Measurements from ENCODE around the gene TAPT1. TPM values are rescaled to one million over a fixed set of nuclear protein-coding genes. Genes with fewer than 3 reads are reported as not detected.

The TAPT1 gene
- total RNA-seq, 2 experiments from 2014 or later, result 46.1 TPM

- POLR2A ChIA-PET, result no interaction called here
- Mint-ChIP-seq H3K9me3 (no peaks in the 10 kb centered on the region), H3K36me3 (peaks cover 48% of the 10 kb centered on the region), H3K27me3 (no peaks in the 10 kb centered on the region), H3K4me3 (peak overlapping the region; percentile 37), H3K27ac (peak overlapping the region; percentile 60), H3K4me1 (peaks cover 46% of the 10 kb centered on the region)
- peak; percentile 30 for ATAC-seq (ENCODE audit: low read depth)
- no peak for DNase-seq
Measured at GRCh38 chr4:16217300-16218051, 8.8 kb downstream of the TAPT1 start.

- ATAC-seq (ENCODE audit: low read depth), result peak; percentile 75
- H3K4me1 Mint-ChIP-seq, result peaks cover 51% of the 10 kb centered on the region
- no peaks in the 10 kb centered on the region for H3K9me3 Mint-ChIP-seq
- POLR2A ChIA-PET, result interaction anchor here (0.6 to 4.0 kb wide), 2 partner anchors 13 to 1195 kb away, joined by 4 to 19 read pairs; partner anchors contain the start of gene TAPT1
- peak overlapping the region; percentile 29 for H3K4me3 Mint-ChIP-seq
- DNase-seq, result no peak
- peaks cover 52% of the 10 kb centered on the region for H3K36me3 Mint-ChIP-seq
- H3K27ac Mint-ChIP-seq, result peak overlapping the region; percentile 47
- no peaks in the 10 kb centered on the region for H3K27me3 Mint-ChIP-seq
Measured at GRCh38 chr4:16213121-16213520, 13.2 kb downstream of the TAPT1 start.

GRCh38 chr4:16212138-16212782, 14.0 kb downstream of the TAPT1 start:
- ATAC-seq (ENCODE audit: low read depth) (no peak), DNase-seq (no peak)
- no peak overlapping the region for H3K27ac Mint-ChIP-seq
- H3K4me3 Mint-ChIP-seq, result no peak overlapping the region
- H3K36me3 Mint-ChIP-seq, result peaks cover 49% of the 10 kb centered on the region
- H3K27me3 Mint-ChIP-seq, result no peaks in the 10 kb centered on the region
- POLR2A ChIA-PET, result interaction anchor here (4.0 kb wide), 1 partner anchor 14 kb away, joined by 19 read pairs; the partner anchor contains the start of gene TAPT1
- peaks cover 49% of the 10 kb centered on the region for H3K4me1 Mint-ChIP-seq
- H3K9me3 Mint-ChIP-seq, result no peaks in the 10 kb centered on the region

GRCh38 chr4:16207409-16207808, 18.9 kb downstream of the TAPT1 start:
- ATAC-seq (ENCODE audit: low read depth) (no peak), DNase-seq (no peak)
- Mint-ChIP-seq H3K4me1 (peaks cover 25% of the 10 kb centered on the region), H3K36me3 (peaks cover 18% of the 10 kb centered on the region), H3K9me3 (no peaks in the 10 kb centered on the region), H3K4me3 (no peak overlapping the region), H3K27ac (no peak overlapping the region), H3K27me3 (no peaks in the 10 kb centered on the region)
- POLR2A ChIA-PET, result interaction anchor here (1.0 to 2.1 kb wide), 2 partner anchors 17 to 20 kb away, joined by 4 to 8 read pairs; no protein-coding TSS in a partner anchor

- POLR2A ChIA-PET, result interaction anchor here (1.0 to 2.1 kb wide), 2 partner anchors 18 to 21 kb away, joined by 4 to 8 read pairs; no protein-coding TSS in a partner anchor
- H3K4me3 Mint-ChIP-seq, result no peak overlapping the region
- H3K27ac Mint-ChIP-seq, result no peak overlapping the region
- H3K4me1 Mint-ChIP-seq, result peaks cover 20% of the 10 kb centered on the region
- peaks cover 17% of the 10 kb centered on the region for H3K36me3 Mint-ChIP-seq
- ATAC-seq (ENCODE audit: low read depth), result peak; percentile 45
- no peaks in the 10 kb centered on the region for H3K27me3 Mint-ChIP-seq
- no peaks in the 10 kb centered on the region for H3K9me3 Mint-ChIP-seq
- no peak for DNase-seq
Measured at GRCh38 chr4:16206848-16207247, 19.4 kb downstream of the TAPT1 start.

- Mint-ChIP-seq H3K4me3 (no peak overlapping the region), H3K9me3 (no peaks in the 10 kb centered on the region), H3K4me1 (peaks cover 20% of the 10 kb centered on the region), H3K36me3 (peaks cover 19% of the 10 kb centered on the region), H3K27ac (no peak overlapping the region), H3K27me3 (no peaks in the 10 kb centered on the region)
- no peak for ATAC-seq (ENCODE audit: low read depth)
- no peak for DNase-seq
- POLR2A ChIA-PET, result interaction anchor here (2.1 kb wide), 1 partner anchor 21 kb away, joined by 8 read pairs; no protein-coding TSS in a partner anchor
Measured at GRCh38 chr4:16206301-16206700, 20.0 kb downstream of the TAPT1 start.

GRCh38 chr4:16205298-16206164, 20.7 kb downstream of the TAPT1 start:
- no peak overlapping the region for H3K4me3 Mint-ChIP-seq
- no peaks in the 10 kb centered on the region for H3K9me3 Mint-ChIP-seq
- H3K36me3 Mint-ChIP-seq, result peaks cover 18% of the 10 kb centered on the region
- H3K27me3 Mint-ChIP-seq, result no peaks in the 10 kb centered on the region
- ATAC-seq (ENCODE audit: low read depth) (peak; percentile 65), DNase-seq (no peak)
- H3K4me1 Mint-ChIP-seq, result peaks cover 20% of the 10 kb centered on the region
- POLR2A ChIA-PET, result interaction anchor here (2.1 kb wide), 1 partner anchor 22 kb away, joined by 8 read pairs; no protein-coding TSS in a partner anchor
- H3K27ac Mint-ChIP-seq, result no peak overlapping the region

- Mint-ChIP-seq H3K27me3 (no peaks in the 10 kb centered on the region), H3K27ac (no peak overlapping the region), H3K36me3 (peaks cover 17% of the 10 kb centered on the region), H3K9me3 (no peaks in the 10 kb centered on the region), H3K4me3 (no peak overlapping the region), H3K4me1 (peaks cover 20% of the 10 kb centered on the region)
- DNase-seq, result no peak
- POLR2A ChIA-PET, result no interaction called here
- no peak for ATAC-seq (ENCODE audit: low read depth)
Measured at GRCh38 chr4:16204505-16204904, 21.8 kb downstream of the TAPT1 start.

GRCh38 chr4:16203083-16203482, 23.2 kb downstream of the TAPT1 start:
- peaks cover 10% of the 10 kb centered on the region for H3K36me3 Mint-ChIP-seq
- ATAC-seq (ENCODE audit: low read depth) (no peak), DNase-seq (no peak)
- no peak overlapping the region for H3K27ac Mint-ChIP-seq
- POLR2A ChIA-PET, result no interaction called here
- H3K9me3 Mint-ChIP-seq, result no peaks in the 10 kb centered on the region
- H3K4me3 Mint-ChIP-seq, result no peak overlapping the region
- H3K4me1 Mint-ChIP-seq, result peaks cover 18% of the 10 kb centered on the region
- H3K27me3 Mint-ChIP-seq, result no peaks in the 10 kb centered on the region

GRCh38 chr4:16202598-16202997, 23.7 kb downstream of the TAPT1 start:
- Mint-ChIP-seq H3K4me3 (no peak overlapping the region), H3K27me3 (no peaks in the 10 kb centered on the region), H3K4me1 (peaks cover 18% of the 10 kb centered on the region), H3K9me3 (no peaks in the 10 kb centered on the region), H3K27ac (no peak overlapping the region), H3K36me3 (peaks cover 10% of the 10 kb centered on the region)
- DNase-seq, result no peak
- ATAC-seq (ENCODE audit: low read depth), result no peak
- POLR2A ChIA-PET, result interaction anchor here (0.8 kb wide), 1 partner anchor 23 kb away, joined by 3 read pairs; no protein-coding TSS in a partner anchor

- Mint-ChIP-seq H3K4me3 (no peak overlapping the region), H3K27ac (no peak overlapping the region), H3K27me3 (no peaks in the 10 kb centered on the region), H3K36me3 (peaks cover 6% of the 10 kb centered on the region), H3K9me3 (no peaks in the 10 kb centered on the region), H3K4me1 (peaks cover 12% of the 10 kb centered on the region)
- POLR2A ChIA-PET, result interaction anchor here (0.7 kb wide), 1 partner anchor 234 kb away, joined by 3 read pairs; no protein-coding TSS in a partner anchor
- no peak for DNase-seq
- no peak for ATAC-seq (ENCODE audit: low read depth)
Measured at GRCh38 chr4:16199093-16199492, 27.2 kb downstream of the TAPT1 start.

- DNase-seq (no peak), ATAC-seq (ENCODE audit: low read depth) (no peak)
- Mint-ChIP-seq H3K4me3 (no peak overlapping the region), H3K4me1 (peaks cover 12% of the 10 kb centered on the region), H3K36me3 (peaks cover 10% of the 10 kb centered on the region), H3K27ac (no peak overlapping the region), H3K9me3 (no peaks in the 10 kb centered on the region), H3K27me3 (no peaks in the 10 kb centered on the region)
- POLR2A ChIA-PET, result interaction anchor here (0.7 kb wide), 1 partner anchor 233 kb away, joined by 3 read pairs; no protein-coding TSS in a partner anchor
Measured at GRCh38 chr4:16197876-16198665, 28.2 kb downstream of the TAPT1 start.
